Kidney (tissue), 14 donors: ENCODE data around the gene ISG15. TPM values are rescaled to one million over a fixed set of nuclear protein-coding genes. Genes with fewer than 3 reads are reported as not detected.
A peak's percentile ranks its signal among the peaks of the same experiment; 100 is the strongest.

Experiments
- DNase-seq, 5 donors: peaks; one replicate each; pipeline ENCODE4 v3.0.0-alpha.2; 2013 to 2020
- FAIRE-seq: peaks from 2 replicates; lab custom pipeline; 2012; peaks lifted over from hg19 to GRCh38; lab: Jason Lieb, UNC
- H3K27ac ChIP-seq, 2 donors: one replicate each; pipeline ENCODE4 v1.7.0; 2013; ENCODE audit warnings: low read depth in 2 of 2, low read length in 2 of 2, inconsistent platforms in 1 of 2
- H3K27me3 ChIP-seq: one replicate; pipeline ENCODE4 v1.7.1; 2013; ENCODE audit warnings: low read length, inconsistent platforms; ENCODE audit not compliant: control insufficient read depth, insufficient read depth
- H3K36me3 ChIP-seq, 3 donors: one replicate each; pipeline versions ENCODE4 v1.7.0 to v1.7.1; 2013; ENCODE audit warnings: low read length in 3 of 3, control low read depth in 1 of 3, inconsistent platforms in 1 of 3; ENCODE audit not compliant: insufficient read depth in 3 of 3, control insufficient read depth in 2 of 3
- H3K4me1 ChIP-seq, 3 donors: one replicate each; pipeline versions ENCODE4 v1.7.0 to v1.7.1; 2013; ENCODE audit warnings: low read length in 3 of 3, inconsistent platforms in 1 of 3, low read depth in 1 of 3; ENCODE audit not compliant: control insufficient read depth in 2 of 3, insufficient read depth in 2 of 3
- H3K4me3 ChIP-seq, 3 donors: one replicate each; pipeline versions ENCODE4 v1.7.0 to v1.8.1; 2013; ENCODE audit warnings: low read length in 3 of 3, control low read depth in 1 of 3, inconsistent platforms in 1 of 3
- H3K9ac ChIP-seq, 3 donors: one replicate each; pipeline versions ENCODE4 v1.7.0 to v1.7.1; 2013; ENCODE audit warnings: low read length in 3 of 3, control low read depth in 1 of 3, inconsistent platforms in 1 of 3
- H3K9me3 ChIP-seq, 3 donors: one replicate each; pipeline versions ENCODE4 v1.7.0 to v1.7.1; 2013; ENCODE audit warnings: low read length in 3 of 3, control low read depth in 1 of 3, inconsistent platforms in 1 of 3; ENCODE audit not compliant: control insufficient read depth in 2 of 3, insufficient read depth in 1 of 3
- CTCF ChIP-seq: IDR thresholded peaks from 3 replicates; pipeline ENCODE4 v1.5.1; 2012; ENCODE audit warnings: mild to moderate bottlenecking, moderate library complexity, borderline replicate concordance; ENCODE audit not compliant: insufficient read depth; ENCODE audit errors: extremely low read depth
- intact Hi-C: fragments of 100-400 bp; cut with DNase I; formaldehyde crosslinking; loops from one replicate; pipeline ENCODE4 v1.11.1; 2022
- polyA plus RNA-seq: library from polyadenylated mRNA; stranded (reverse); fragments of 350-450 nt; fragmentation: Illumina TruSeq; extraction: RNeasy Lipid Tissue Mini Kit (QIAGEN cat#74804); gene quantifications from one replicate; pipeline ENCODE4 v1.2.3, GENCODE V29; 2014; ENCODE audit warnings: low read depth, low replicate concordance; ENCODE audit not compliant: insufficient read depth
- total RNA-seq: library from RNA; stranded (reverse); fragmentation: NEBNext Ultra II Directional; extraction: Animal tissue kit (Norgen Biotek cat#: 25700); gene quantifications from one replicate; pipeline ENCODE4 v1.2.1, GENCODE V29; 2021
- donor health status: control.
- donor health status: control.
- donor health status: control.
- donor health status: control.
- donor health status: control.
- donor health status: DM: yes; HTN: yes; CAD: no.
- donor health status: Normal renal cell carcinoma (clear cell type).

ISG15 gene
- total and polyA plus RNA-seq, 2 donors from 2014 or later, result 23.9 to 65.9 TPM

- no peak for FAIRE-seq
- Histone ChIP-seq H3K9ac (peak overlapping the region in 2 of 3 donors; percentile 6 to 12), H3K36me3 (no peaks in the 10 kb centered on the region), H3K4me1 (peaks cover 0 to 7% (median 0%) of the 10 kb centered on the region in 3 donors), H3K27me3 (peaks cover 9% of the 10 kb centered on the region), H3K4me3 (peak overlapping the region; percentile 26 to 66 (median 60)), H3K9me3 (no peaks in the 10 kb centered on the region), H3K27ac (peak overlapping the region in 1 of 2 donors; percentile 22)
- DNase-seq, result peak; percentile 44 to 94 (median 68)
- no peak for TF ChIP-seq CTCF
- intact Hi-C loops, result no loop called here
Observed at GRCh38 chr1:966704-967300, 46.5 kb upstream of the ISG15 start.

- Histone ChIP-seq H3K4me1 (peaks cover 0 to 7% (median 0%) of the 10 kb centered on the region in 3 donors), H3K4me3 (no peak overlapping the region), H3K27me3 (peaks cover 9% of the 10 kb centered on the region), H3K9me3 (no peaks in the 10 kb centered on the region), H3K27ac (no peak overlapping the region), H3K9ac (no peak overlapping the region), H3K36me3 (no peaks in the 10 kb centered on the region)
- intact Hi-C loops, result no loop called here
- TF ChIP-seq CTCF, result no peak
- FAIRE-seq (no peak), DNase-seq (no peak)
Observed at GRCh38 chr1:967466-968343, 45.6 kb upstream of the ISG15 start.

GRCh38 chr1:969260-969855 is 43.9 kb upstream of the ISG15 start:
- Histone ChIP-seq H3K27ac (no peak overlapping the region), H3K4me1 (peaks cover 0 to 7% (median 0%) of the 10 kb centered on the region in 3 donors), H3K9me3 (no peaks in the 10 kb centered on the region), H3K27me3 (peaks cover 9% of the 10 kb centered on the region), H3K4me3 (no peak overlapping the region), H3K36me3 (no peaks in the 10 kb centered on the region), H3K9ac (no peak overlapping the region)
- intact Hi-C loops, result no loop called here
- FAIRE-seq, result no peak
- no peak for TF ChIP-seq CTCF
- no peak for DNase-seq
